ENCODE measurements around the gene TMPRSS15. TPM values are rescaled to one million over a fixed set of nuclear protein-coding genes. Genes with fewer than 3 reads are reported as not detected.

Gene TMPRSS15
- total RNA-seq, 1 donor from 2014 or later, result not detected

GRCh38 chr21:18252680-18253079 lies 150.9 kb downstream of the TMPRSS15 start:
- no peak for DNase-seq (ENCODE audit: low spot score)
- intact Hi-C loops (cut with DNase I), result no loop called here
- peak; percentile 69 for ATAC-seq

- intact Hi-C loops (cut with DNase I), result no loop called here
- DNase-seq (ENCODE audit: low spot score) (no peak), ATAC-seq (peak; percentile 40)
Observed at GRCh38 chr21:18252256-18252655, 151.3 kb downstream of the TMPRSS15 start.

GRCh38 chr21:18251065-18251464 lies 152.5 kb downstream of the TMPRSS15 start:
- intact Hi-C loops (cut with DNase I), result no loop called here
- DNase-seq (ENCODE audit: low spot score) (no peak), ATAC-seq (no peak)

GRCh38 chr21:18249672-18250071 lies 153.9 kb downstream of the TMPRSS15 start:
- intact Hi-C loops (cut with DNase I), result no loop called here
- DNase-seq (ENCODE audit: low spot score) (no peak), ATAC-seq (no peak)

GRCh38 chr21:18248171-18248570 lies 155.4 kb downstream of the TMPRSS15 start:
- intact Hi-C loops (cut with DNase I), result no loop called here
- no peak for DNase-seq (ENCODE audit: low spot score)
- no peak for ATAC-seq

GRCh38 chr21:18245464-18245967 lies 158.1 kb downstream of the TMPRSS15 start:
- ATAC-seq, result peak; percentile 62
- DNase-seq (ENCODE audit: low spot score), result no peak
- intact Hi-C loops (cut with DNase I), result no loop called here

- DNase-seq (ENCODE audit: low spot score) (no peak), ATAC-seq (peak; percentile 57)
- intact Hi-C loops (cut with DNase I), result no loop called here
Observed at GRCh38 chr21:18244671-18245463, 158.7 kb downstream of the TMPRSS15 start, which contains the start of gene CHODL. CHODL (plus strand) TSS chr21:18244833; CDS start chr21:18245224, 391 bp downstream.

GRCh38 chr21:18235545-18235944 lies 168.0 kb downstream of the TMPRSS15 start:
- no peak for DNase-seq (ENCODE audit: low spot score)
- ATAC-seq, result no peak
- intact Hi-C loops (cut with DNase I), result no loop called here

GRCh38 chr21:18228060-18228739 lies 175.4 kb downstream of the TMPRSS15 start:
- ATAC-seq (no peak), DNase-seq (ENCODE audit: low spot score) (no peak)
- intact Hi-C loops (cut with DNase I), result no loop called here

GRCh38 chr21:18222346-18222745 lies 181.2 kb downstream of the TMPRSS15 start:
- intact Hi-C loops (cut with DNase I), result no loop called here
- DNase-seq (ENCODE audit: low spot score) (no peak), ATAC-seq (no peak)

GRCh38 chr21:18220498-18220897 lies 183.1 kb downstream of the TMPRSS15 start:
- ATAC-seq (no peak), DNase-seq (ENCODE audit: low spot score) (no peak)
- intact Hi-C loops (cut with DNase I), result no loop called here

Other genes with a start within 250 kb of the TMPRSS15 start
- gene CHODL, start 159.0 kb downstream of the TMPRSS15 start, total RNA-seq, result 1.5 TPM

Measured in sciatic nerve (tissue), 2 donors.